Lower leg skin (tissue), 3 donors: Measurements from ENCODE around the gene CTBP2.

Source experiments
- POLR2A ChIP-seq, 2 donors: fragments of 450-650 bp; IDR thresholded peaks; one replicate each; pipeline ENCODE4 v1.6.1; 2016 to 2017; ENCODE audit warnings: antibody characterized with exemption in 2 of 2, mild to moderate bottlenecking in 1 of 2, moderate library complexity in 1 of 2
- TF ChIP-seq, protein P1 (sequence below), 3 donors: fragments of 450-650 bp; IDR thresholded peaks; one replicate each; pipeline ENCODE4 v1.5.1; 2016; ENCODE audit warnings: antibody characterized with exemption in 3 of 3, mild to moderate bottlenecking in 3 of 3, moderate library complexity in 2 of 3

DNA sequence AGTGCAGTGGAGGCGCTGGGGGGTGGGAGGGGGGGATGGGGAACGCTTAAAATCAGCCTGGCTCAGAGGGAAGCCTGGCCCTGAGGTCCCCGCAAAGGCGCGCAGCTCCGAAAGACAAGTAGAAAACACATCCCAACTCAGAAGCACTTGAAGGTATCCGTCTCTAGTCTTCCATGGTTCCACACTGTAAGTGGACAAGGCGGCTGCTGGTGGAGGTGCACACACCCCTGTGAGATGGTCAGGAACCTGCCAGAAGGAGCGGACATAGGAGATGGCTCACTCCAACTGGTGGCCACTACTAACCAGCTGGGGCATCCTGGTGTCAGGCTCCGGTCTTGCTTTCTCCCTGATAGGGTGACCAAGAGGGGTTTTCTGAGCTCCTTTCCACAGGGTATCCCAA is 41.7 kb downstream of the CTBP2 start:
- no peak for TF ChIP-seq POLR2A (IDR thresholded peaks at IDR 0.05)
- TF ChIP-seq, protein P1, sequence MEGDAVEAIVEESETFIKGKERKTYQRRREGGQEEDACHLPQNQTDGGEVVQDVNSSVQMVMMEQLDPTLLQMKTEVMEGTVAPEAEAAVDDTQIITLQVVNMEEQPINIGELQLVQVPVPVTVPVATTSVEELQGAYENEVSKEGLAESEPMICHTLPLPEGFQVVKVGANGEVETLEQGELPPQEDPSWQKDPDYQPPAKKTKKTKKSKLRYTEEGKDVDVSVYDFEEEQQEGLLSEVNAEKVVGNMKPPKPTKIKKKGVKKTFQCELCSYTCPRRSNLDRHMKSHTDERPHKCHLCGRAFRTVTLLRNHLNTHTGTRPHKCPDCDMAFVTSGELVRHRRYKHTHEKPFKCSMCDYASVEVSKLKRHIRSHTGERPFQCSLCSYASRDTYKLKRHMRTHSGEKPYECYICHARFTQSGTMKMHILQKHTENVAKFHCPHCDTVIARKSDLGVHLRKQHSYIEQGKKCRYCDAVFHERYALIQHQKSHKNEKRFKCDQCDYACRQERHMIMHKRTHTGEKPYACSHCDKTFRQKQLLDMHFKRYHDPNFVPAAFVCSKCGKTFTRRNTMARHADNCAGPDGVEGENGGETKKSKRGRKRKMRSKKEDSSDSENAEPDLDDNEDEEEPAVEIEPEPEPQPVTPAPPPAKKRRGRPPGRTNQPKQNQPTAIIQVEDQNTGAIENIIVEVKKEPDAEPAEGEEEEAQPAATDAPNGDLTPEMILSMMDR (IDR thresholded peaks at IDR 0.05), result no peak
